K562 (cell line): ENCODE data around the gene AJUBA.

Source experiments
- BDP1 ChIP-seq: IDR thresholded peaks from 3 replicates; pipeline ENCODE4 v1.6.1; 2011; ENCODE audit not compliant: insufficient read length, insufficient read depth
- CBFB ChIP-seq: sonication (generic); formaldehyde crosslinking; IDR thresholded peaks from 2 replicates; pipeline ENCODE4 v1.4.0; 2020; ENCODE audit warnings: mild to moderate bottlenecking, missing genetic modification reagents
- SIRT6 ChIP-seq: IDR thresholded peaks from one replicate; pipeline ENCODE4 v1.6.1; 2012; ENCODE audit warnings: low read depth, mild to moderate bottlenecking, control low read depth, inconsistent platforms, low read length, moderate library complexity
- TF ChIP-seq, protein P1 (sequence below), 3 experiments: IDR thresholded peaks in 2 of 3; conservative IDR thresholded peaks in 1 of 3; 2 replicates each; pipeline ENCODE4 v1.5.1; 2011 to 2012; ENCODE audit warnings: low read length in 3 of 3, mild to moderate bottlenecking in 3 of 3, control low read depth in 2 of 3, improper control_type of control experiment in 1 of 3, inconsistent platforms in 1 of 3, low read depth in 1 of 3, mixed read lengths in 1 of 3, moderate library complexity in 1 of 3; ENCODE audit not compliant: insufficient read depth in 2 of 3
- TF ChIP-seq, protein P2 (sequence below), 2 experiments: fragments of 450-650 bp in 1 of 2; IDR thresholded peaks; 2 replicates each; pipeline ENCODE4 v1.6.1; 2011 to 2017; ENCODE audit warnings: low read depth in 2 of 2, antibody characterized with exemption in 1 of 2, borderline replicate concordance in 1 of 2, low read length in 1 of 2, mild to moderate bottlenecking in 1 of 2, mixed read lengths in 1 of 2; ENCODE audit not compliant: control insufficient read depth in 1 of 2

GRCh38 chr14:22945642-22946041 is 36.7 kb downstream of the AJUBA start:
- TF ChIP-seq SIRT6, result no peak
- TF ChIP-seq, protein P1, sequence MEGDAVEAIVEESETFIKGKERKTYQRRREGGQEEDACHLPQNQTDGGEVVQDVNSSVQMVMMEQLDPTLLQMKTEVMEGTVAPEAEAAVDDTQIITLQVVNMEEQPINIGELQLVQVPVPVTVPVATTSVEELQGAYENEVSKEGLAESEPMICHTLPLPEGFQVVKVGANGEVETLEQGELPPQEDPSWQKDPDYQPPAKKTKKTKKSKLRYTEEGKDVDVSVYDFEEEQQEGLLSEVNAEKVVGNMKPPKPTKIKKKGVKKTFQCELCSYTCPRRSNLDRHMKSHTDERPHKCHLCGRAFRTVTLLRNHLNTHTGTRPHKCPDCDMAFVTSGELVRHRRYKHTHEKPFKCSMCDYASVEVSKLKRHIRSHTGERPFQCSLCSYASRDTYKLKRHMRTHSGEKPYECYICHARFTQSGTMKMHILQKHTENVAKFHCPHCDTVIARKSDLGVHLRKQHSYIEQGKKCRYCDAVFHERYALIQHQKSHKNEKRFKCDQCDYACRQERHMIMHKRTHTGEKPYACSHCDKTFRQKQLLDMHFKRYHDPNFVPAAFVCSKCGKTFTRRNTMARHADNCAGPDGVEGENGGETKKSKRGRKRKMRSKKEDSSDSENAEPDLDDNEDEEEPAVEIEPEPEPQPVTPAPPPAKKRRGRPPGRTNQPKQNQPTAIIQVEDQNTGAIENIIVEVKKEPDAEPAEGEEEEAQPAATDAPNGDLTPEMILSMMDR (IDR thresholded peaks at IDR 0.05 in 2 of 3, conservative IDR thresholded peaks at IDR 0.05 in 1 of 3; ENCODE audit: insufficient read depth in 2 of 3, low read depth in 1 of 3, low read length in 3 of 3), result no peak
- TF ChIP-seq, protein P2, sequence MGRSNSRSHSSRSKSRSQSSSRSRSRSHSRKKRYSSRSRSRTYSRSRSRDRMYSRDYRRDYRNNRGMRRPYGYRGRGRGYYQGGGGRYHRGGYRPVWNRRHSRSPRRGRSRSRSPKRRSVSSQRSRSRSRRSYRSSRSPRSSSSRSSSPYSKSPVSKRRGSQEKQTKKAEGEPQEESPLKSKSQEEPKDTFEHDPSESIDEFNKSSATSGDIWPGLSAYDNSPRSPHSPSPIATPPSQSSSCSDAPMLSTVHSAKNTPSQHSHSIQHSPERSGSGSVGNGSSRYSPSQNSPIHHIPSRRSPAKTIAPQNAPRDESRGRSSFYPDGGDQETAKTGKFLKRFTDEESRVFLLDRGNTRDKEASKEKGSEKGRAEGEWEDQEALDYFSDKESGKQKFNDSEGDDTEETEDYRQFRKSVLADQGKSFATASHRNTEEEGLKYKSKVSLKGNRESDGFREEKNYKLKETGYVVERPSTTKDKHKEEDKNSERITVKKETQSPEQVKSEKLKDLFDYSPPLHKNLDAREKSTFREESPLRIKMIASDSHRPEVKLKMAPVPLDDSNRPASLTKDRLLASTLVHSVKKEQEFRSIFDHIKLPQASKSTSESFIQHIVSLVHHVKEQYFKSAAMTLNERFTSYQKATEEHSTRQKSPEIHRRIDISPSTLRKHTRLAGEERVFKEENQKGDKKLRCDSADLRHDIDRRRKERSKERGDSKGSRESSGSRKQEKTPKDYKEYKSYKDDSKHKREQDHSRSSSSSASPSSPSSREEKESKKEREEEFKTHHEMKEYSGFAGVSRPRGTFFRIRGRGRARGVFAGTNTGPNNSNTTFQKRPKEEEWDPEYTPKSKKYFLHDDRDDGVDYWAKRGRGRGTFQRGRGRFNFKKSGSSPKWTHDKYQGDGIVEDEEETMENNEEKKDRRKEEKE (IDR thresholded peaks at IDR 0.05; ENCODE audit: borderline replicate concordance in 1 of 2, control insufficient read depth in 1 of 2, low read depth in 2 of 2, low read length in 1 of 2), result no peak
- no peak for TF ChIP-seq CBFB
- TF ChIP-seq BDP1, result no peak
